Measurements from ENCODE around the gene ZNF148.

The ZNF148 gene

GRCh38 chr3:125186800-125187598, 188.1 kb downstream of the ZNF148 start:
- no peak for DNase-seq

GRCh38 chr3:125186261-125186787, 188.8 kb downstream of the ZNF148 start:
- no peak for DNase-seq

GRCh38 chr3:125185805-125186204, 189.3 kb downstream of the ZNF148 start:
- no peak for DNase-seq

GRCh38 chr3:125179884-125180240, 195.3 kb downstream of the ZNF148 start:
- DNase-seq = no peak

- DNase-seq = no peak
These were observed 195.8 kb downstream of the ZNF148 start for GRCh38 chr3:125179143-125179883.

GRCh38 chr3:125177746-125178145, 197.4 kb downstream of the ZNF148 start:
- no peak for DNase-seq
